Mammary epithelial cell (primary cell): ENCODE data around the gene MAGI3.

Experiments used
- EZH2 ChIP-seq: IDR thresholded peaks from 2 replicates; pipeline ENCODE4 v1.6.1; 2012; ENCODE audit warnings: low read length, inconsistent platforms, borderline replicate concordance
- TF ChIP-seq, protein P1 (sequence below), 2 donors: IDR thresholded peaks in 1 of 2; conservative IDR thresholded peaks in 1 of 2; 2 replicates each; pipeline ENCODE4 v1.5.1; 2011 to 2012; ENCODE audit warnings: inconsistent platforms in 2 of 2, low read length in 2 of 2, mild to moderate bottlenecking in 2 of 2, control low read depth in 1 of 2, low read depth in 1 of 2; ENCODE audit not compliant: insufficient read depth in 1 of 2; ENCODE audit errors: extremely low read depth in 1 of 2

DNA sequence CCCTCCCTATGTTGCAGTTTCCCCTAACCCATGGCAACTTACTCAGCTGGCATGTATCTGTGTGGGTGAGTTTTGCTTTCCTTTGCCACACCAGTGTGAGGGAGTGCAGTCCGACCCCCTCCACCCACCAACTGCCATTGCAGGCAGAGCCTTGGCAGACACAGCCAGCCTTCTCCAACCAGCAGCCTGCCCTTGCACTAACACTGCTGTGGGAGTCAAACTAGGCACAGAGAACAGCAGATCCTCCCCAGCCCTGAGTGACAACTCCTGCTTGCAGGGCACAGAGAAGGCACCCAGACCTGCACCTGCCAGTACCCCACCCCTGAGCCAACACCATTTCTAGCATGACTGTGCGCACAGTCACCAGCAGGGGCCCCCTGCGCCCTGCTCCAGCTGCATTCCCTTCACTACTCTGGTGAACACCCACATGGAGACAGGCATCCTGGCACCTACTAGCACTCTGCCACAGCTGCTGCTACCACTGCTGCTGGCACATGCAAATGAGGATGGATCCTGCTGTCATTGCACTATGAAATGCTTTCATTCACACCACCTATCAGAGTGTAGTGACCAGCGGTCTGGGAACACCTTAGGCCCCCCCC is 98.4 kb downstream of the MAGI3 start:
- TF ChIP-seq, protein P1, sequence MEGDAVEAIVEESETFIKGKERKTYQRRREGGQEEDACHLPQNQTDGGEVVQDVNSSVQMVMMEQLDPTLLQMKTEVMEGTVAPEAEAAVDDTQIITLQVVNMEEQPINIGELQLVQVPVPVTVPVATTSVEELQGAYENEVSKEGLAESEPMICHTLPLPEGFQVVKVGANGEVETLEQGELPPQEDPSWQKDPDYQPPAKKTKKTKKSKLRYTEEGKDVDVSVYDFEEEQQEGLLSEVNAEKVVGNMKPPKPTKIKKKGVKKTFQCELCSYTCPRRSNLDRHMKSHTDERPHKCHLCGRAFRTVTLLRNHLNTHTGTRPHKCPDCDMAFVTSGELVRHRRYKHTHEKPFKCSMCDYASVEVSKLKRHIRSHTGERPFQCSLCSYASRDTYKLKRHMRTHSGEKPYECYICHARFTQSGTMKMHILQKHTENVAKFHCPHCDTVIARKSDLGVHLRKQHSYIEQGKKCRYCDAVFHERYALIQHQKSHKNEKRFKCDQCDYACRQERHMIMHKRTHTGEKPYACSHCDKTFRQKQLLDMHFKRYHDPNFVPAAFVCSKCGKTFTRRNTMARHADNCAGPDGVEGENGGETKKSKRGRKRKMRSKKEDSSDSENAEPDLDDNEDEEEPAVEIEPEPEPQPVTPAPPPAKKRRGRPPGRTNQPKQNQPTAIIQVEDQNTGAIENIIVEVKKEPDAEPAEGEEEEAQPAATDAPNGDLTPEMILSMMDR (conservative IDR thresholded peaks at IDR 0.05 in 1 of 2, IDR thresholded peaks at IDR 0.05 in 1 of 2; ENCODE audit: extremely low read depth in 1 of 2, insufficient read depth in 1 of 2, low read depth in 1 of 2, low read length in 2 of 2) = peak in 1 of 2 donors; percentile 55
- no peak for TF ChIP-seq EZH2
